ENCODE results near the gene RGS8. TPM values are rescaled to one million over a fixed set of nuclear protein-coding genes. Genes with fewer than 3 reads are reported as not detected.

RGS8 gene
- polyA plus RNA-seq, 2 of the 4 experiments (the other 2 are of a cell fraction) = not detected

GRCh38 chr1:182643699-182644098 lies 40.7 kb downstream of the RGS8 start:
- POLR2A ChIA-PET = no interaction called here
- no peak for DNase-seq (ENCODE audit: low read depth in 1 of 2, low spot score in 1 of 2)
- no peak overlapping the region; a peak in 1 of 6 replicates for H3K27ac ChIP-seq
- no peaks in the 10 kb centered on the region for H3K4me1 ChIP-seq
- TF ChIP-seq FOSB (CRISPR knock-in tag; IDR thresholded peaks at IDR 0.05) = no peak
- TF ChIP-seq BHLHE40 (IDR thresholded peaks at IDR 0.05; ENCODE audit: low read depth, low read length) = no peak
- no peak for TF ChIP-seq POLR2AphosphoS2 (conservative IDR thresholded peaks at IDR 0.05; ENCODE audit: low read length)
- TF ChIP-seq POLR2A (IDR thresholded peaks at IDR 0.05; ENCODE audit: low read length) = no peak
- TF ChIP-seq HES2 (IDR thresholded peaks at IDR 0.05) = no peak
- TF ChIP-seq, protein P1, sequence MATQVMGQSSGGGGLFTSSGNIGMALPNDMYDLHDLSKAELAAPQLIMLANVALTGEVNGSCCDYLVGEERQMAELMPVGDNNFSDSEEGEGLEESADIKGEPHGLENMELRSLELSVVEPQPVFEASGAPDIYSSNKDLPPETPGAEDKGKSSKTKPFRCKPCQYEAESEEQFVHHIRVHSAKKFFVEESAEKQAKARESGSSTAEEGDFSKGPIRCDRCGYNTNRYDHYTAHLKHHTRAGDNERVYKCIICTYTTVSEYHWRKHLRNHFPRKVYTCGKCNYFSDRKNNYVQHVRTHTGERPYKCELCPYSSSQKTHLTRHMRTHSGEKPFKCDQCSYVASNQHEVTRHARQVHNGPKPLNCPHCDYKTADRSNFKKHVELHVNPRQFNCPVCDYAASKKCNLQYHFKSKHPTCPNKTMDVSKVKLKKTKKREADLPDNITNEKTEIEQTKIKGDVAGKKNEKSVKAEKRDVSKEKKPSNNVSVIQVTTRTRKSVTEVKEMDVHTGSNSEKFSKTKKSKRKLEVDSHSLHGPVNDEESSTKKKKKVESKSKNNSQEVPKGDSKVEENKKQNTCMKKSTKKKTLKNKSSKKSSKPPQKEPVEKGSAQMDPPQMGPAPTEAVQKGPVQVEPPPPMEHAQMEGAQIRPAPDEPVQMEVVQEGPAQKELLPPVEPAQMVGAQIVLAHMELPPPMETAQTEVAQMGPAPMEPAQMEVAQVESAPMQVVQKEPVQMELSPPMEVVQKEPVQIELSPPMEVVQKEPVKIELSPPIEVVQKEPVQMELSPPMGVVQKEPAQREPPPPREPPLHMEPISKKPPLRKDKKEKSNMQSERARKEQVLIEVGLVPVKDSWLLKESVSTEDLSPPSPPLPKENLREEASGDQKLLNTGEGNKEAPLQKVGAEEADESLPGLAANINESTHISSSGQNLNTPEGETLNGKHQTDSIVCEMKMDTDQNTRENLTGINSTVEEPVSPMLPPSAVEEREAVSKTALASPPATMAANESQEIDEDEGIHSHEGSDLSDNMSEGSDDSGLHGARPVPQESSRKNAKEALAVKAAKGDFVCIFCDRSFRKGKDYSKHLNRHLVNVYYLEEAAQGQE (IDR thresholded peaks at IDR 0.05) = no peak
- no peak for TF ChIP-seq HOXB13 (CRISPR knock-in tag; IDR thresholded peaks at IDR 0.05; ENCODE audit: low read depth)
- TF ChIP-seq MAX (IDR thresholded peaks at IDR 0.05) = no peak
- no peak for TF ChIP-seq RFX5 (IDR thresholded peaks at IDR 0.05)
- TF ChIP-seq HMGXB4 (CRISPR knock-in tag; IDR thresholded peaks at IDR 0.05; ENCODE audit: borderline replicate concordance) = no peak
- TF ChIP-seq ZNF302 (CRISPR knock-in tag; IDR thresholded peaks at IDR 0.05) = no peak
- no peak for TF ChIP-seq HDAC2 (IDR thresholded peaks at IDR 0.05)
- TF ChIP-seq EHF (CRISPR knock-in tag; IDR thresholded peaks at IDR 0.05) = no peak
- no peak for TF ChIP-seq NFE2L2 (conservative IDR thresholded peaks at IDR 0.05; ENCODE audit: low read length)
- H3K9me3 ChIP-seq = no peaks in the 10 kb centered on the region
- ATAC-seq = no peak
- CTCF ChIA-PET = no interaction called here
- no peak overlapping the region for H3K4me3 ChIP-seq
- no peak for FAIRE-seq
- WGBS (ENCODE audit: missing lambda C conversion rate) = 67% methylated on average over 3 of the region's 3 CpGs
- no peak overlapping the region for H3K4me2 ChIP-seq

DNA sequence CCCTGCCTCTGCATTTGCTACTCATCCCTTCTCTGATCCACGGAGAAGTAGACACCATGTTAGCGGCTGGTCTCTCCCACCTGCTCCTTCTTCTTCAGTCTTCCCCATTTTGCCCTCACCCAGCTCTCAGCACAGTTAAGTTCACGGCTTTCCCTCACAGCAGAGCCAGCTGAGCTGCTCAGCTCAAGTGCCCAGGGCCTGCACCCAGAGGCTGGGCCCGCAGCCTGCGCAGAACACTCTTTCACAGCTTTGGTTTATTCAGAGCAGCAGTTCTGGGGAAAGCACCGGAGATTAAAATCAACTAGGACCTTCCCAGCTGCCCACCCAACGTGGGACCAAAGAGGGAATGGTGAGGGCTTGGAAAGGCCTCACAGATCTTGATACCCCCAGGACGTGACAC lies 41.9 kb downstream of the RGS8 start:
- ATAC-seq (no peak), FAIRE-seq (no peak), DNase-seq (ENCODE audit: low read depth in 1 of 2, low spot score in 1 of 2) (no peak)
- ChIA-PET CTCF (no interaction called here), POLR2A (no interaction called here)
- no peak overlapping the region for H3K27ac ChIP-seq
- TF ChIP-seq, protein P2, sequence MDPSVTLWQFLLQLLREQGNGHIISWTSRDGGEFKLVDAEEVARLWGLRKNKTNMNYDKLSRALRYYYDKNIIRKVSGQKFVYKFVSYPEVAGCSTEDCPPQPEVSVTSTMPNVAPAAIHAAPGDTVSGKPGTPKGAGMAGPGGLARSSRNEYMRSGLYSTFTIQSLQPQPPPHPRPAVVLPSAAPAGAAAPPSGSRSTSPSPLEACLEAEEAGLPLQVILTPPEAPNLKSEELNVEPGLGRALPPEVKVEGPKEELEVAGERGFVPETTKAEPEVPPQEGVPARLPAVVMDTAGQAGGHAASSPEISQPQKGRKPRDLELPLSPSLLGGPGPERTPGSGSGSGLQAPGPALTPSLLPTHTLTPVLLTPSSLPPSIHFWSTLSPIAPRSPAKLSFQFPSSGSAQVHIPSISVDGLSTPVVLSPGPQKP (IDR thresholded peaks at IDR 0.05; ENCODE audit: low read depth, low read length) = no peak
- TF ChIP-seq HEYL (CRISPR knock-in tag; IDR thresholded peaks at IDR 0.05) (no peak), KDM1A (IDR thresholded peaks at IDR 0.05; ENCODE audit: low read depth) (no peak), ZFP36 (IDR thresholded peaks at IDR 0.05; ENCODE audit: borderline replicate concordance, partially characterized antibody) (no peak), PHF8 (IDR thresholded peaks at IDR 0.05; ENCODE audit: borderline replicate concordance, low read depth) (no peak), RARB (CRISPR knock-in tag; IDR thresholded peaks at IDR 0.05) (no peak), EP300 (IDR thresholded peaks at IDR 0.05) (no peak), RFX5 (IDR thresholded peaks at IDR 0.05) (no peak), JUN (IDR thresholded peaks at IDR 0.05) (no peak), EHMT2 (IDR thresholded peaks at IDR 0.05; ENCODE audit: low read depth) (no peak), BHLHE40 (IDR thresholded peaks at IDR 0.05; ENCODE audit: low read depth, low read length) (no peak), HES2 (IDR thresholded peaks at IDR 0.05) (no peak), MAFK (IDR thresholded peaks at IDR 0.05; ENCODE audit: partially characterized antibody) (no peak), MAX (IDR thresholded peaks at IDR 0.05) (no peak), EHF (CRISPR knock-in tag; IDR thresholded peaks at IDR 0.05) (no peak), ZSCAN20 (CRISPR knock-in tag; IDR thresholded peaks at IDR 0.05) (no peak)
- TF ChIP-seq, protein P3, sequence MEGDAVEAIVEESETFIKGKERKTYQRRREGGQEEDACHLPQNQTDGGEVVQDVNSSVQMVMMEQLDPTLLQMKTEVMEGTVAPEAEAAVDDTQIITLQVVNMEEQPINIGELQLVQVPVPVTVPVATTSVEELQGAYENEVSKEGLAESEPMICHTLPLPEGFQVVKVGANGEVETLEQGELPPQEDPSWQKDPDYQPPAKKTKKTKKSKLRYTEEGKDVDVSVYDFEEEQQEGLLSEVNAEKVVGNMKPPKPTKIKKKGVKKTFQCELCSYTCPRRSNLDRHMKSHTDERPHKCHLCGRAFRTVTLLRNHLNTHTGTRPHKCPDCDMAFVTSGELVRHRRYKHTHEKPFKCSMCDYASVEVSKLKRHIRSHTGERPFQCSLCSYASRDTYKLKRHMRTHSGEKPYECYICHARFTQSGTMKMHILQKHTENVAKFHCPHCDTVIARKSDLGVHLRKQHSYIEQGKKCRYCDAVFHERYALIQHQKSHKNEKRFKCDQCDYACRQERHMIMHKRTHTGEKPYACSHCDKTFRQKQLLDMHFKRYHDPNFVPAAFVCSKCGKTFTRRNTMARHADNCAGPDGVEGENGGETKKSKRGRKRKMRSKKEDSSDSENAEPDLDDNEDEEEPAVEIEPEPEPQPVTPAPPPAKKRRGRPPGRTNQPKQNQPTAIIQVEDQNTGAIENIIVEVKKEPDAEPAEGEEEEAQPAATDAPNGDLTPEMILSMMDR (IDR thresholded peaks at IDR 0.05) = no peak
- no peak overlapping the region for H3K4me3 ChIP-seq
- H3K4me1 ChIP-seq = no peaks in the 10 kb centered on the region
- H3K4me2 ChIP-seq = no peak overlapping the region
- no peaks in the 10 kb centered on the region for H3K9me3 ChIP-seq
- 60% methylated on average over 8 of the region's 8 CpGs for WGBS (ENCODE audit: missing lambda C conversion rate)
